ENCODE results near the gene ADGRA1. TPM values are rescaled to one million over a fixed set of nuclear protein-coding genes. Genes with fewer than 3 reads are reported as not detected.

Gene ADGRA1
- total and polyA plus RNA-seq, 2 of the 8 experiments (the other 6 are each of a cell fraction or from before 2014, with no cell fraction given): 0.17 to 0.21 TPM

GRCh38 chr10:133109711-133110110, 22.0 kb downstream of the ADGRA1 start:
- ChIA-PET CTCF (ENCODE audit: partially characterized antibody) (interaction anchor here (0.9 to 1.4 kb wide), 3 partner anchors 12 to 34 kb away, joined by 3 to 5 read pairs (median 3); no protein-coding TSS in a partner anchor), POLR2A (ENCODE audit: partially characterized antibody) (no interaction called here)
- no peaks in the 10 kb centered on the region for H3K4me1 ChIP-seq (replicated peaks in 1 of 4; ENCODE audit: control insufficient read depth in 3 of 4, insufficient read depth in 4 of 4, low read length in 3 of 4)
- no peak overlapping the region for H2AFZ ChIP-seq (ENCODE audit: low read length)
- no peak overlapping the region for H2BK15ac ChIP-seq (ENCODE audit: low read length)
- no peak overlapping the region for H3K9ac ChIP-seq (replicated peaks in 1 of 4; ENCODE audit: extremely low read depth in 1 of 4, low read depth in 3 of 4, low read length in 3 of 4)
- no peak overlapping the region for H2BK5ac ChIP-seq (ENCODE audit: low read depth, low read length)
- WGBS, 2 experiments (ENCODE audit: extremely low coverage in 1 of 2, insufficient coverage in 1 of 2, insufficient read length in 1 of 2, insufficient replicate concordance in 2 of 2, low coverage in 1 of 2, low lambda C conversion rate in 2 of 2, missing lambda C conversion rate in 1 of 2): 93% methylated on average over 11 of the region's 11 CpGs; no CpG with 5 or more reads in 1 of the 2 experiments
- no peak overlapping the region for H3K4ac ChIP-seq (replicated peaks; ENCODE audit: insufficient read length, low read depth, low read length)
- no peak overlapping the region for H3K18ac ChIP-seq (ENCODE audit: extremely low read depth, low read length)
- H3K79me1 ChIP-seq (ENCODE audit: low read depth, low read length): no peaks in the 10 kb centered on the region
- no peak overlapping the region for H4K91ac ChIP-seq (replicated peaks; ENCODE audit: insufficient read length, low read length)
- DNase-seq (ENCODE audit: low read depth in 1 of 2, low spot score in 2 of 2) (no peak), FAIRE-seq (no peak)
- H3K23ac ChIP-seq (ENCODE audit: insufficient read length): no peak overlapping the region
- no peak overlapping the region for H3K14ac ChIP-seq (ENCODE audit: insufficient read length)
- no peak overlapping the region for H3K4me2 ChIP-seq (ENCODE audit: insufficient read depth in 1 of 2, low read depth in 2 of 2, low read length in 2 of 2)
- no peaks in the 10 kb centered on the region for H3K27me3 ChIP-seq (replicated peaks in 1 of 4; ENCODE audit: control insufficient read depth in 3 of 4, extremely low read depth in 1 of 4, insufficient read depth in 3 of 4, low read length in 3 of 4)
- no peak overlapping the region for H3K4me3 ChIP-seq (ENCODE audit: extremely low read depth in 1 of 4, insufficient read depth in 2 of 4, low read depth in 3 of 4, low read length in 4 of 4)
- H2BK120ac ChIP-seq (replicated peaks; ENCODE audit: low read depth, low read length): no peak overlapping the region
- H4K20me1 ChIP-seq (replicated peaks in 1 of 2; ENCODE audit: control insufficient read depth in 1 of 2, insufficient read depth in 2 of 2, low read length in 2 of 2): no peaks in the 10 kb centered on the region
- no peaks in the 10 kb centered on the region for H3K23me2 ChIP-seq (ENCODE audit: low read depth, low read length)
- H3K79me2 ChIP-seq (ENCODE audit: control insufficient read depth in 1 of 2, insufficient read depth in 2 of 2, low read length in 2 of 2): no peaks in the 10 kb centered on the region
- H4K8ac ChIP-seq (ENCODE audit: extremely low read depth, insufficient read depth, low read length): no peak overlapping the region
- H3K56ac ChIP-seq (replicated peaks; ENCODE audit: insufficient read length, low read depth, low read length): no peak overlapping the region
- H2AK5ac ChIP-seq (ENCODE audit: low read depth, low read length): no peak overlapping the region
- no peak overlapping the region for H3K27ac ChIP-seq (ENCODE audit: low read depth, low read length)
- no peaks in the 10 kb centered on the region for H3K36me3 ChIP-seq (ENCODE audit: control insufficient read depth in 2 of 4, insufficient read depth in 4 of 4, low read length in 3 of 4)
- no peak overlapping the region for H4K5ac ChIP-seq (ENCODE audit: insufficient read length, low read depth, low read length)
- peaks cover 13 to 16% of the 10 kb centered on the region in 2 experiments for H3K9me3 ChIP-seq (ENCODE audit: insufficient read depth in 2 of 2, low read depth in 1 of 2, low read length in 1 of 2)
- no peak overlapping the region for H2BK12ac ChIP-seq (ENCODE audit: low read depth, low read length)
- no peak overlapping the region for H2BK20ac ChIP-seq (ENCODE audit: low read length)
- TF ChIP-seq SUZ12 (IDR thresholded peaks at IDR 0.05; ENCODE audit: low read length) (no peak), RXRA (IDR thresholded peaks at IDR 0.05; ENCODE audit: insufficient read depth, low read depth, low read length) (no peak), TAF7 (optimal IDR thresholded peaks at IDR 0.05; ENCODE audit: borderline replicate concordance, low read depth, low read length) (no peak), TCF12 (IDR thresholded peaks at IDR 0.05; ENCODE audit: low read depth, low read length) (no peak), GABPA (IDR thresholded peaks at IDR 0.05; ENCODE audit: borderline replicate concordance, insufficient read depth, low read length) (no peak), ASH2L (IDR thresholded peaks at IDR 0.05; ENCODE audit: low read length) (no peak), TAF1 (IDR thresholded peaks at IDR 0.05; ENCODE audit: low read depth, low read length) (no peak), CREB1 (IDR thresholded peaks at IDR 0.05) (no peak), SIX5 (IDR thresholded peaks at IDR 0.05; ENCODE audit: low read depth, low read length) (no peak), POLR2A (IDR thresholded peaks at IDR 0.05; ENCODE audit: control extremely low read depth in 1 of 2, low read depth in 2 of 2, low read length in 2 of 2) (no peak), EZH2 (IDR thresholded peaks at IDR 0.05; ENCODE audit: low read depth, low read length, severe bottlenecking) (no peak), POLR2AphosphoS5 (IDR thresholded peaks at IDR 0.05; ENCODE audit: low read depth, low read length) (no peak), CBX8 (IDR thresholded peaks at IDR 0.05; ENCODE audit: borderline replicate concordance, low read depth, low read length) (no peak)
- TF ChIP-seq, protein P1, sequence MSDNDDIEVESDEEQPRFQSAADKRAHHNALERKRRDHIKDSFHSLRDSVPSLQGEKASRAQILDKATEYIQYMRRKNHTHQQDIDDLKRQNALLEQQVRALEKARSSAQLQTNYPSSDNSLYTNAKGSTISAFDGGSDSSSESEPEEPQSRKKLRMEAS (IDR thresholded peaks at IDR 0.05): no peak
- TF ChIP-seq, protein P2, sequence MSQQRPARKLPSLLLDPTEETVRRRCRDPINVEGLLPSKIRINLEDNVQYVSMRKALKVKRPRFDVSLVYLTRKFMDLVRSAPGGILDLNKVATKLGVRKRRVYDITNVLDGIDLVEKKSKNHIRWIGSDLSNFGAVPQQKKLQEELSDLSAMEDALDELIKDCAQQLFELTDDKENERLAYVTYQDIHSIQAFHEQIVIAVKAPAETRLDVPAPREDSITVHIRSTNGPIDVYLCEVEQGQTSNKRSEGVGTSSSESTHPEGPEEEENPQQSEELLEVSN (IDR thresholded peaks at IDR 0.05): no peak
